HepG2 (cell line): Measurements from ENCODE around the gene SEC61A2. TPM values are rescaled to one million over a fixed set of nuclear protein-coding genes. Genes with fewer than 3 reads are reported as not detected.

ENCODE experiments used
- ATAC-seq: fragments of 200-7000 bp; cut with Tn5 transposase; 3 replicates; pipeline ENCODE4 v1.9.1; 2020; ENCODE audit warnings: mild to moderate bottlenecking, moderate library complexity
- BruUV-seq: library from RNA; stranded (reverse); fragments of 400-500 nt; replicated peaks from 2 replicates; lab custom pipeline; 2021; lab: Mats Ljungman, UMichigan
- CTCF ChIA-PET: fragments of 300-600 bp; formaldehyde crosslinking; extraction: SDS; loops from one replicate; lab custom pipeline; 2021; ENCODE audit warnings: low total read pairs, inconsistent platforms, low intra/inter-chr PET ratio; lab: Yijun Ruan, JAX
- POLR2A ChIA-PET: fragments of 350-600 bp; sonication (Branson Sonifier 250); formaldehyde crosslinking; loops from one replicate; lab custom pipeline; 2020; ENCODE audit warnings: antibody characterized with exemption, inconsistent platforms; lab: Yijun Ruan, JAX
- DNase-seq: peaks from one replicate; pipeline ENCODE4 v3.0.0-alpha.2; 2015; ENCODE audit warnings: low spot score
- FAIRE-seq: peaks from 3 replicates; lab custom pipeline; 2011; peaks lifted over from hg19 to GRCh38; lab: Jason Lieb, UNC
- H2AFZ ChIP-seq: one replicate; pipeline ENCODE4 v1.6.1; 2011; ENCODE audit warnings: low read length, inconsistent platforms
- H3K27ac ChIP-seq: fragments of 300-600 bp; 3 replicates; pipeline ENCODE4 v1.8.0; 2011; ENCODE audit warnings: mixed run types, mild to moderate bottlenecking, mixed read lengths, low read length, inconsistent platforms; ENCODE audit not compliant: insufficient read depth; ENCODE audit errors: extremely low read length
- H3K27me3 ChIP-seq, 2 experiments: fragments of 200-600 bp in 1 of 2; 2 replicates in 1 of 2; 3 replicates in 1 of 2; pipeline versions ENCODE4 v1.6.0 to v1.8.0; 2011; ENCODE audit warnings: low read length in 2 of 2, mild to moderate bottlenecking in 2 of 2, moderate library complexity in 2 of 2, inconsistent platforms in 1 of 2; ENCODE audit not compliant: insufficient read depth in 2 of 2, control insufficient read depth in 1 of 2
- H3K36me3 ChIP-seq, 2 experiments: fragments of 200-600 bp in 1 of 2; replicated peaks in 1 of 2; 2 replicates in 1 of 2; 3 replicates in 1 of 2; pipeline versions ENCODE4 v1.5.1 to v1.8.0; 2011; ENCODE audit warnings: low read length in 2 of 2, inconsistent platforms in 1 of 2; ENCODE audit not compliant: insufficient read depth in 2 of 2, control insufficient read depth in 1 of 2
- H3K4me1 ChIP-seq: 2 replicates; pipeline ENCODE4 v1.5.1; 2012; ENCODE audit warnings: low read length, inconsistent platforms; ENCODE audit not compliant: insufficient read depth
- H3K4me2 ChIP-seq: 2 replicates; pipeline ENCODE4 v1.6.0; 2011; ENCODE audit warnings: low read depth, low read length, inconsistent platforms
- H3K4me3 ChIP-seq, 3 experiments: fragments of 200-600 bp in 1 of 3; sonication (generic), shearing (Covaris generic) in 1 of 3; replicated peaks in 1 of 3; 2 replicates each; pipeline ENCODE4 v1.5.1; 2011 to 2016; ENCODE audit warnings: low read length in 3 of 3, inconsistent platforms in 2 of 3, low read depth in 2 of 3, mild to moderate bottlenecking in 2 of 3, control low read depth in 1 of 3, mixed read lengths in 1 of 3; ENCODE audit not compliant: insufficient read depth in 1 of 3
- H3K79me2 ChIP-seq: one replicate; pipeline ENCODE4 v1.6.1; 2011; ENCODE audit warnings: low read length, inconsistent platforms; ENCODE audit not compliant: insufficient read depth
- H3K9ac ChIP-seq: 2 replicates; pipeline ENCODE4 v1.6.0; 2011; ENCODE audit warnings: mild to moderate bottlenecking, low read depth, low read length, inconsistent platforms; ENCODE audit not compliant: insufficient read depth
- H3K9me3 ChIP-seq: 2 replicates; pipeline ENCODE4 v1.5.1; 2012; ENCODE audit warnings: mild to moderate bottlenecking, low read length
- H4K20me1 ChIP-seq: 2 replicates; pipeline ENCODE4 v1.6.0; 2011; ENCODE audit warnings: inconsistent platforms, mild to moderate bottlenecking, low read length, moderate library complexity; ENCODE audit not compliant: insufficient read depth
- ATRX ChIP-seq: sonication (generic); formaldehyde crosslinking; IDR thresholded peaks from 2 replicates; pipeline ENCODE4 v1.4.0; 2020; ENCODE audit warnings: missing genetic modification reagents, borderline replicate concordance
- E2F2 ChIP-seq: sonication (generic); formaldehyde crosslinking; IDR thresholded peaks from 2 replicates; pipeline ENCODE4 v1.4.0; 2020; ENCODE audit warnings: missing genetic modification reagents, borderline replicate concordance
- KIAA2018 ChIP-seq: sonication (generic); formaldehyde crosslinking; IDR thresholded peaks from 2 replicates; pipeline ENCODE4 v1.5.0; 2020; ENCODE audit warnings: mild to moderate bottlenecking, missing genetic modification reagents, borderline replicate concordance
- MAF1 ChIP-seq: sonication (generic); formaldehyde crosslinking; IDR thresholded peaks from 2 replicates; pipeline ENCODE4 v1.5.0; 2020; ENCODE audit warnings: missing genetic modification reagents, borderline replicate concordance
- MED1 ChIP-seq: sonication (generic); formaldehyde crosslinking; IDR thresholded peaks from 2 replicates; pipeline ENCODE4 v1.4.0; 2020; ENCODE audit warnings: missing genetic modification reagents
- RAD21 ChIP-seq: fragments of 450-650 bp; formaldehyde crosslinking; IDR thresholded peaks from 2 replicates; pipeline ENCODE4 v1.5.0; 2020; ENCODE audit warnings: mild to moderate bottlenecking
- ZNF12 ChIP-seq: sonication (generic); formaldehyde crosslinking; IDR thresholded peaks from 2 replicates; pipeline ENCODE4 v1.5.0; 2020; ENCODE audit warnings: missing genetic modification reagents
- ZNF235 ChIP-seq: sonication (generic); formaldehyde crosslinking; IDR thresholded peaks from 2 replicates; pipeline ENCODE4 v1.8.1; 2023; ENCODE audit warnings: mild to moderate bottlenecking, missing genetic modification reagents, borderline replicate concordance
- ZNF333 ChIP-seq: sonication (generic); formaldehyde crosslinking; IDR thresholded peaks from 2 replicates; pipeline ENCODE4 v1.4.0; 2020; ENCODE audit warnings: mild to moderate bottlenecking, missing genetic modification reagents, borderline replicate concordance
- ZNF720 ChIP-seq: sonication (generic); formaldehyde crosslinking; IDR thresholded peaks from 2 replicates; pipeline ENCODE4 v1.4.0; 2020; ENCODE audit warnings: missing genetic modification reagents
- ZNF768 ChIP-seq: sonication (generic); formaldehyde crosslinking; IDR thresholded peaks from 2 replicates; pipeline ENCODE4 v1.4.0; 2020; ENCODE audit warnings: missing genetic modification reagents
- ZNF782 ChIP-seq: sonication (generic); formaldehyde crosslinking; IDR thresholded peaks from 2 replicates; pipeline ENCODE4 v1.4.0; 2020; ENCODE audit warnings: missing genetic modification reagents, mild to moderate bottlenecking, borderline replicate concordance
- ZNF790 ChIP-seq: sonication (generic); formaldehyde crosslinking; IDR thresholded peaks from 2 replicates; pipeline ENCODE4 v1.8.0; 2022; ENCODE audit warnings: missing genetic modification reagents, mild to moderate bottlenecking, borderline replicate concordance
- ZNF839 ChIP-seq: sonication (generic); formaldehyde crosslinking; IDR thresholded peaks from 2 replicates; pipeline ENCODE4 v1.4.0; 2020; ENCODE audit warnings: missing genetic modification reagents, mild to moderate bottlenecking, borderline replicate concordance
- WGBS: methylation state at CpG from one replicate; pipeline ENCODE4 v1.1.6; 2017; ENCODE audit warnings: low lambda C conversion rate; 5-methylcytosine and 5-hydroxymethylcytosine counted together
- in situ Hi-C: cut with HindIII; loops from 2 replicates; pipeline ENCODE4 v1.10.0; 2017; ENCODE audit warnings: low pct_unique_long_range_greater_than_20kb; ENCODE audit not compliant: extremely low pct_ligation_motif_present
- intact Hi-C: fragments of 100-400 bp; cut with micrococcal nuclease; formaldehyde crosslinking; loops from one replicate; pipeline ENCODE4 v1.10.0; 2022; ENCODE audit not compliant: unreplicated experiment
- polyA plus RNA-seq, 8 experiments: library from polyadenylated mRNA; depleted of rRNA in 3 of 8; stranded (reverse) in 7 of 8; unstranded in 1 of 8; fragments of >200 nt; fragmentation: Illumina TruSeq in 4 of 8; extraction: Trizol in 4 of 8; gene quantifications; 2 replicates each; pipeline versions ENCODE4 v1.2.1 to v1.2.3, GENCODE V29; 2011 to 2016; ENCODE audit warnings: low read depth in 4 of 8, missing spikeins in 1 of 8, mixed read lengths in 1 of 8; ENCODE audit not compliant: insufficient read depth in 1 of 8
- total RNA-seq, 5 experiments: library from RNA; depleted of rRNA; stranded (reverse); fragments of >200 nt; fragmentation: Illumina TruSeq; extraction: Trizol; gene quantifications; 2 replicates each; pipeline ENCODE4 v1.2.3, GENCODE V29; 2016; ENCODE audit warnings: low read depth in 1 of 5

SEC61A2 gene
- total and polyA plus RNA-seq, 2 of the 13 experiments (the other 11 are each of a cell fraction or from before 2014, with no cell fraction given), result 5.5 to 7.4 TPM

- ATAC-seq, result no peak
- Histone ChIP-seq H3K27me3 (no peaks in the 10 kb centered on the region; a peak in 1 of 5 replicates), H3K4me3 (no peak overlapping the region), H3K36me3 (peaks cover 15 to 55% of the 10 kb centered on the region in 2 experiments), H3K4me1 (no peaks in the 10 kb centered on the region), H3K4me2 (no peak overlapping the region), H2AFZ (no peak overlapping the region), H3K27ac (no peak overlapping the region), H3K79me2 (no peaks in the 10 kb centered on the region), H4K20me1 (no peaks in the 10 kb centered on the region), H3K9ac (no peak overlapping the region), H3K9me3 (no peaks in the 10 kb centered on the region)
- ChIA-PET CTCF (no interaction called here), POLR2A (no interaction called here)
- TF ChIP-seq KIAA2018 (CRISPR knock-in tag) (no peak), ZNF790 (CRISPR knock-in tag) (no peak), E2F2 (CRISPR knock-in tag) (no peak), ZNF720 (CRISPR knock-in tag) (no peak), ZNF235 (CRISPR knock-in tag) (no peak), ZNF839 (no peak), ZNF782 (CRISPR knock-in tag) (no peak), ZNF768 (CRISPR knock-in tag) (no peak), MAF1 (CRISPR knock-in tag) (no peak), ATRX (no peak), ZNF12 (CRISPR knock-in tag) (no peak), ZNF333 (CRISPR knock-in tag) (no peak), MED1 (CRISPR knock-in tag) (no peak), RAD21 (CRISPR knock-in tag) (no peak)
- BruUV-seq, result no TSS peak
- FAIRE-seq, result no peak
- 93% methylated on average over 10 of the region's 13 CpGs for WGBS
- in situ Hi-C loops (no loop called here), intact Hi-C loops (no loop called here)
- no peak for DNase-seq
These were observed 51.7 kb downstream of the SEC61A2 start for GRCh38 chr10:12181065-12181775.
